ENCODE data around the gene GAL3ST2. TPM values are rescaled to one million over a fixed set of nuclear protein-coding genes. Genes with fewer than 3 reads are reported as not detected.
"Not testable (repeated sequence)": the region's sequence is repeated elsewhere in the genome, so short reads cannot be mapped to it uniquely, and the experiment has no call there.

GAL3ST2 gene
- total RNA-seq: 1 to 10 TPM in 1 of 2 donors, under 1 TPM in 1; 0.16 to 1.1 TPM

- no peaks in the 10 kb centered on the region for H3K9me3 Mint-ChIP-seq
- DNase-seq (ENCODE audit: low spot score in 2 of 2) (peak in 1 of 2 donors; percentile 47), ATAC-seq (no peak)
- H3K36me3 Mint-ChIP-seq: peaks cover 0 to 7% of the 10 kb centered on the region in 2 donors
- H3K27ac Mint-ChIP-seq: no peak within 1 kb of the TSS
Observed at GRCh38 chr2:241776336-241777169, at the start of gene GAL3ST2. TSS of gene GAL3ST2 (plus strand) at chr2:241776822. CDS start at chr2:241776956, 134 bp downstream.

DNA sequence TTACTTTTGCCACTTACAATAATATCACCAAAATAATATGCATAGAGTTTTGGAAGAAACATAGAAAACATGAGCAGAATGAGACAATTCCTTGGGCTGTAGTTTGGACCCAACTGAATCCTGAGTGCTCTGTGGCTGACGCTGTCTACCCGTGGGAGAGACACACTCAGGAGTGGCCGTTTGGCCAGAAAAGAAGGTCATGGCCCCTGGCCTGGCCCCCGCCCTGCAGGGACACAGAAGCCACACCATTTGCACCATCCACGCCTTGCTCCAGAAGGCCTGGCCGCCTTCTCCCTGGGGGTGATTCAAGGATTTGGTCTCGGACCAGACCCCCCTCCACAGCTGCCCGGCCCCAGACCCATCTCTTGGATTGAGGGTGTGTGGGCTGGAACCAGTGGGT lies 48.6 kb upstream of the GAL3ST2 start:
- ATAC-seq: no peak
- H3K36me3 Mint-ChIP-seq: peaks cover 7 to 19% of the 10 kb centered on the region in 2 donors
- no peak for DNase-seq (ENCODE audit: low spot score in 2 of 2)

GRCh38 chr2:241728627-241729026 lies 48.0 kb upstream of the GAL3ST2 start:
- peaks cover 1 to 13% of the 10 kb centered on the region in 2 donors for H3K36me3 Mint-ChIP-seq
- DNase-seq (ENCODE audit: low spot score in 2 of 2): no peak
- H3K9me3 Mint-ChIP-seq: peaks cover 0 to 5% of the 10 kb centered on the region in 2 donors
- no peak for ATAC-seq
- no peak overlapping the region for H3K27ac Mint-ChIP-seq

More for the DNA sequence above, 48.6 kb upstream of the GAL3ST2 start:
- H3K27ac Mint-ChIP-seq: no peak overlapping the region
- H3K9me3 Mint-ChIP-seq: peaks cover 0 to 5% of the 10 kb centered on the region in 2 donors

GRCh38 chr2:241729868-241730267 lies 46.8 kb upstream of the GAL3ST2 start:
- Mint-ChIP-seq H3K27ac (peak overlapping the region; percentile 41 to 56), H3K9me3 (peaks cover 0 to 5% of the 10 kb centered on the region in 2 donors), H3K36me3 (peaks cover 0 to 5% of the 10 kb centered on the region in 2 donors)
- ATAC-seq: peak in 1 of 2 donors; percentile 26
- DNase-seq (ENCODE audit: low spot score in 2 of 2): no peak

GRCh38 chr2:241730671-241731293 lies 45.8 kb upstream of the GAL3ST2 start:
- Mint-ChIP-seq H3K27ac (peak overlapping the region; percentile 56 to 79), H3K9me3 (peaks cover 0 to 5% of the 10 kb centered on the region in 2 donors), H3K36me3 (peaks cover 0 to 5% of the 10 kb centered on the region in 2 donors)
- no peak for DNase-seq (ENCODE audit: low spot score in 2 of 2)
- ATAC-seq: peak in 1 of 2 donors; percentile 15

DNA sequence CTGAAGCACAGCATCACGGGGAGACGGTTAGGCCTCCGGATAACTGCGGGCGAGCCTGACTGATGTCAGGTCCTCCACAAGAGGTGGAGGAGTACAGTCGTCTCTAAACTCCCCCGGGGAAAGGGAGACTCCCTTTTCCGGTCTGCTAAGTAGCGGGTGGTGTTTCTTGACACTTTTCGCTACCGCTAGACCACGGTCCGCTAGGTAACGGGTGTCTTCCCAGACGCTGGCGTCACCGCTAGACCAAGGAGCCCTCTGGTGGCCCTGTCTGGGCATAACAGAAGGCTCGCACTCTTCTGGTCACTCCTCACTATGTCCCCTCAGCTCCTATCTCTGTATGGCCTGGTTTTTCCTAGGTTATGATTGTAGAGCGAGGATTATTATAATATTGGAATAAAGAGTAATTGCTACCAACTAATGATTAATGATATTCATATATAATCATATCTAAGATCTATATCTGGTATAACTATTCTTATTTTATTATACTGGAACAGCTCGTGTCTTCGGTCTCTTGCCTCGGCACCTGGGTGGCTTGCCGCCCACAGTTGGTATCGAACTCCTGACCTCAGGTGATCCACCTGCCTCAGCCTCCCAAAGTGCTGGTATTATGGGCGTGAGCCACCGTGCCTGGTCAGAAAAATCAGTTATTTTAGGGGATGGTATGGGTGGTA lies 44.0 kb upstream of the GAL3ST2 start:
- not testable (repeated sequence) for H3K36me3 Mint-ChIP-seq, H3K27ac Mint-ChIP-seq, H3K9me3 Mint-ChIP-seq, ATAC-seq
- DNase-seq (ENCODE audit: low spot score in 2 of 2): peak; percentile 60 to 66

DNA sequence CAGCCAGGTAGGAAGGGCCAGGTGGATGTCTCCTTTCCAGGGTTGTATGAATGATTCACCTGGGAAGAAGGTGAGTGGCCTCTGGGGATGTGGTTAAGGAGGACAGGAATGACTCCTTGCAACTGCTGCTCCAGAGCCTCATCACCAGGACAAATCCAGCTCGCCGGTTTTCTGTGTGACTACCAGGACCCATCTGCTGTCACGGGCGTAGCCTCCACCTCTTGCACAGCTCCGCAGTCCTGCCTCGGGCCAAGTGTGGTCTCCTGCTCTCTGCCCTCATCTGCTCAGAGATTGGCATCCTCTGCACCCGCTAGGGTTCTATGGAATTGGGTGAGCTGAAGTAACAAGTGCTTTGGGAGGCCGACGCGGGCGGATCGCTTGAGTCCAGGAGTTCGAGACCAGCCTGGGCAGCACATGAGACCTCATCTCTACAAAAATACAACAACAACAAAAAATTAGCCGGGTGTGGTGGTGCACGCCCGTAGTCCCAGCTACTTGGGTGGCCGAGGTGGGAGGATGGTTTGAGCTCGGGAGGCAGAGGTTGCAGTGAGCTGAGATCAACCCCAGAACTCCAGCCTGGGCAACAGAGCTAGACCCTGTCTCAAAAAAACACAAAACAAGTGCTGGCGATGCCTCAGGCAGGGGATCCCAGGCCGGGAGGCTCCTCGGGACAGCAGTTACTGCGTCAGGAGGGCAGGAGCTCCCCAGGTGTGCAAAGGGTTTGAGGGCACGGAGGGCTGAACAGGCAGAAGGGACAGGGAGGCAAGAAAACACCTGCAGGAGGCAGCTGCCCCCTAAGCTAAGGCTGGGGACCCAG lies 43.0 kb upstream of the GAL3ST2 start:
- ATAC-seq (no peak), DNase-seq (ENCODE audit: low spot score in 2 of 2) (no peak)
- H3K9me3 Mint-ChIP-seq: peaks cover 0 to 5% of the 10 kb centered on the region in 2 donors
- H3K27ac Mint-ChIP-seq: peak overlapping the region in 1 of 2 donors; percentile 81
- peaks cover 0 to 7% of the 10 kb centered on the region in 2 donors for H3K36me3 Mint-ChIP-seq

GRCh38 chr2:241734208-241734466 lies 42.5 kb upstream of the GAL3ST2 start:
- ATAC-seq: peak in 1 of 2 donors; percentile 43

DNA sequence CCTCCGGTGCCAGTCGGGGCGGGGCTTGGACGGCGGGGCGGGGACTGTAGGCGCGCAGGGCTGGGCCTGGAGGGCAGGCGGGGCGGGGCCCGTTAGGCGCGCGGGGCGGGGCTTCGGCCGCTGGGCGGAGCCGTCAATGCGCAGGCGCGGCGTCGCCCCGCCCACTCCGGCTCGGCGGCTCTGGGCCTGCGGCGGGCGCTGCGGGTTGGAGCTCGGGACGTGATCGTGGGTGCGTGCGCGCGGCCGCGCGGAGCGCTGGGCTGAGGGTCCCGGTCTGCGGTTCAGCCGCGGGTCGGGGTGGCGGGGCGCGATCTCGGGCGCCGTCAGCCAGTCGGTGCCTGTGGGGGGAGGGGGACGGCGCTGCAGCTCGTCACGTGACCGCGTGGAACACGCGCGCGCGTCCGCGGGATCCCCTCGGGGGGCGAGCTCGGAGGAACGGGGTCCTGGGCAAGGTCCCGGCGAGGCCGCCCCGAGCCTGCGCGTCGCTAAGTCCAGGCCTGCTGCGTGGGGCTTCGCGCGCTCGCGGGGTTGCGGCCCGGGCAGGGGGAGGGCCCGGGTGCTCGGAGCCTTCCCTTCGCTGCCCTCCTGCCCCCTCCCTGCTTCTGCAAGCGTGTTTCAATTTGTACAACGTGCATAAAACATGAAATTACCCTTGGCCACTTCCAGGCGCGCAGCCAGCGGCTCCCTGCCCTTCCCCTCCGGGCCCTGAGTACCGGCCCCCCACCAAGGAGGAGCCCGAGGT lies 42.0 kb upstream of the GAL3ST2 start, which contains the start of gene D2HGDH:
TSS of gene D2HGDH (plus strand) at position 164 of the 742 bp plus-strand sequence. CDS start 595 bp downstream, outside the sequence.
- H3K9me3 Mint-ChIP-seq: peaks cover 0 to 5% of the 10 kb centered on the region in 2 donors
- H3K27ac Mint-ChIP-seq: peak within 1 kb of the TSS in 1 of 2 donors; percentile 81
- DNase-seq (ENCODE audit: low spot score in 2 of 2): peak; percentile 95 to 96
- peak; percentile 89 to 93 for ATAC-seq
- H3K36me3 Mint-ChIP-seq: peaks cover 0 to 8% of the 10 kb centered on the region in 2 donors

More at GRCh38 chr2:241734208-241734466, 42.5 kb upstream of the GAL3ST2 start:
- peaks cover 0 to 8% of the 10 kb centered on the region in 2 donors for H3K36me3 Mint-ChIP-seq
- H3K27ac Mint-ChIP-seq: no peak overlapping the region
- DNase-seq (ENCODE audit: low spot score in 2 of 2): no peak
- H3K9me3 Mint-ChIP-seq: peaks cover 0 to 5% of the 10 kb centered on the region in 2 donors

DNA sequence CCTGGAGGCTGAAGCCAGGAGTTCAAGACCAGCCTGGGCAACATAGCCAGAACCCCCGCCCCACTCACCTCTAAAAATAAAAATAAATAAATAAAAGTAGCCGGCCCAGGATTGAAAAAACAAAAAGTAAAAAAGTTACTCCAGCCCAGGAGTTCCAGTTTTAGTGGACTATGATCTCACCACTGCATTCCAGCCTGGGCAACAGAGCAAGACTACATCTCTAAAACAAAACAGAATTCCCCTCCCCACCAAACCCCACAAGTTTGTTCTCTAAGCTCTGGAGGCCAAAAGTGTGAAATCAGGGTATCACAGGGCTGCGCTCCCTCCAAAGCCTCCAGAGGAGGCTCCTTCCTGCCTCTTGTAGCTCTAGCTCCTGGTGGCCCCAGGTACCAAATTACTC lies 40.5 kb upstream of the GAL3ST2 start:
- Mint-ChIP-seq H3K9me3 (no peaks in the 10 kb centered on the region), H3K27ac (peak overlapping the region in 1 of 2 donors; percentile 72), H3K36me3 (peaks cover 0 to 4% of the 10 kb centered on the region in 2 donors)
- no peak for ATAC-seq
- DNase-seq (ENCODE audit: low spot score in 2 of 2): no peak

GRCh38 chr2:241738040-241738686 lies 38.5 kb upstream of the GAL3ST2 start:
- peaks cover 0 to 4% of the 10 kb centered on the region in 2 donors for H3K36me3 Mint-ChIP-seq
- no peaks in the 10 kb centered on the region for H3K9me3 Mint-ChIP-seq
- no peak for ATAC-seq
- no peak overlapping the region for H3K27ac Mint-ChIP-seq
- DNase-seq (ENCODE audit: low spot score in 2 of 2): no peak

DNA sequence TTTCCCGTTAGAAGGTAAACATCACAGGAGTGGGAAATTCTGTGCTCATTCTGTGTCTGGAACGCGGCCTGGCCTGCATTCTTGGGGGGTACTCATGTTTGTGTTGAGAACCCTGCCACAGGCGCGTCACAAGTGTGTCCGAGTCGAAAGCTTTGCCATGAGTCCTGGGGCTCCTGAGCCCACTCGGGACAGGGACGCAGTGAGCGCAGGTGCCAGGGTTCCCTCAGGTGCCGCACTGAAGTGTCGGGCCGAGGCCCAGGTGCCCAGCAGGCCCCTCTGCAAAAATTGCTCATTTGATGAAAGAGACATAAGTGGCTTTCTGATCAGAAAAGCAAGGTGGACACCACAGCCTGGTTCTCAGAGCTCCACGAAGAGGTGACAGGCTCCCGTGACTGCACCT lies 37.4 kb upstream of the GAL3ST2 start:
- ATAC-seq (no peak), DNase-seq (ENCODE audit: low spot score in 2 of 2) (no peak)
- no peaks in the 10 kb centered on the region for H3K9me3 Mint-ChIP-seq
- H3K27ac Mint-ChIP-seq: peak overlapping the region in 1 of 2 donors; percentile 73
- H3K36me3 Mint-ChIP-seq: peaks cover 0 to 4% of the 10 kb centered on the region in 2 donors

- peak overlapping the region; percentile 73 to 81 for H3K27ac Mint-ChIP-seq
- H3K9me3 Mint-ChIP-seq: no peaks in the 10 kb centered on the region
- H3K36me3 Mint-ChIP-seq: peaks cover 0 to 4% of the 10 kb centered on the region in 2 donors
- ATAC-seq: peak; percentile 51 to 73
- DNase-seq (ENCODE audit: low spot score in 2 of 2): peak; percentile 35 to 71
Observed at GRCh38 chr2:241739651-241740050, 37.0 kb upstream of the GAL3ST2 start.

DNA sequence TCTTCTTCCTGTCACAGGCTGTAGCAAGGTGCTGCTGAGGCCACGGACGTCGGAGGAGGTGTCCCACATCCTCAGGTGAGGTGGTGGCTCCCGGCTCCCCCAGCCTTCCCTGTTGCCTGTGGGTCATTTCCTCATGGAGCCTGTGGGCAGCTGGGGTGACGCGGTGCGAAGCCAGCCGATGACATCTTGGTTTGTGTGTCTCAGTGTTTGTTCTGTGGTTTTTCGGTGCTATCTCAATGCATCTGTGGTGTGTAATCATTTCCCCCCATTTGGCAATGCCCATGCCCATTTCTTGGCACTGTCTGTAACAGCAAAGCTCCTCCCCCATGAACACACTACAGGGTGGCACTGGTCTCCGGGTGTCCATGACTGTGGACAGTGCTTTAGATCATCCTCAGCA lies 35.6 kb upstream of the GAL3ST2 start:
- no peak overlapping the region for H3K27ac Mint-ChIP-seq
- peak; percentile 36 to 74 for ATAC-seq
- peaks cover 6 to 18% of the 10 kb centered on the region in 2 donors for H3K36me3 Mint-ChIP-seq
- DNase-seq (ENCODE audit: low spot score in 2 of 2): no peak
- no peaks in the 10 kb centered on the region for H3K9me3 Mint-ChIP-seq

- ATAC-seq (no peak), DNase-seq (ENCODE audit: low spot score in 2 of 2) (no peak)
- Mint-ChIP-seq H3K27ac (no peak overlapping the region), H3K36me3 (peaks cover 8 to 26% of the 10 kb centered on the region in 2 donors), H3K9me3 (no peaks in the 10 kb centered on the region)
Observed at GRCh38 chr2:241742320-241742939, 34.2 kb upstream of the GAL3ST2 start.

Measured in activated naive CD4-positive, alpha-beta T cell treated with anti-CD3 and anti-CD28 coated beads, Interleukin-2, amount 50 U/mL, for 72 hours (primary cell).